Effector memory CD4-positive, alpha-beta T cell (primary cell): ENCODE results near the gene APC2.

Experiments
- DNase-seq, 3 donors: peaks; one replicate each; pipeline ENCODE4 v3.0.0-alpha.2; 2020
- H3K27ac ChIP-seq: 2 replicates; pipeline ENCODE4 v1.7.0; 2013; ENCODE audit warnings: mild to moderate bottlenecking, low read length, moderate library complexity; ENCODE audit not compliant: insufficient read depth, poor library complexity, severe bottlenecking
- H3K27me3 ChIP-seq: replicated peaks from 2 replicates; pipeline ENCODE4 v1.7.0; 2013; ENCODE audit warnings: mild to moderate bottlenecking, low read length; ENCODE audit not compliant: insufficient read depth, control insufficient read depth, poor library complexity, severe bottlenecking
- H3K36me3 ChIP-seq: 2 replicates; pipeline ENCODE4 v1.7.0; 2013; ENCODE audit warnings: mild to moderate bottlenecking, low read length, moderate library complexity; ENCODE audit not compliant: control insufficient read depth, insufficient read depth
- H3K4me1 ChIP-seq: 2 replicates; pipeline ENCODE4 v1.7.0; 2013; ENCODE audit warnings: low read length, mild to moderate bottlenecking; ENCODE audit not compliant: control insufficient read depth, insufficient read depth, poor library complexity, severe bottlenecking
- H3K4me3 ChIP-seq: 2 replicates; pipeline ENCODE4 v1.7.0; 2013; ENCODE audit warnings: low read length, low read depth, mild to moderate bottlenecking; ENCODE audit not compliant: insufficient read depth, poor library complexity, severe bottlenecking
- H3K9me3 ChIP-seq: 2 replicates; pipeline ENCODE4 v1.7.0; 2013; ENCODE audit warnings: mild to moderate bottlenecking, low read length, moderate library complexity; ENCODE audit not compliant: control insufficient read depth

APC2 gene

DNA sequence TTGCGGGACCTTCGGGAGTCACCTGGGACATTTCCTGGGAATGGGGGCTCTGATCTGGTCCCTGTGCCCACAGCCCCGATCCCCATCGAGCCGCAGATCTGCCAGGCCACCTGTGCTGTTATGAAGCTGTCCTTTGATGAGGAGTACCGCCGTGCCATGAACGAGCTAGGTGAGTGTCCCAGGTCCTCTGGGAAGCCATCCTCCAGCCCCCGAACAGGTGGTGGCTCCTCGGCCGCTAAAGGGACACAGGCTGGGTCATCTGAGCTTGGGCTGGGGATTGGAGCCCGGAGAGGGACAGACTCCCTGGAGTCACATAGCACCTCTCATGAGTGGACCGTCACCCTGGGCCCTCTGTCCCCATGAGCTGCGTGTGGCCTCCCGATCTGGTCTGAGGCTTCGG lies 8.0 kb downstream of the APC2 start:
- H3K4me1 ChIP-seq, result peaks cover 19% of the 10 kb centered on the region
- no peak overlapping the region for H3K4me3 ChIP-seq
- peaks cover 46% of the 10 kb centered on the region for H3K27me3 ChIP-seq
- H3K9me3 ChIP-seq, result no peaks in the 10 kb centered on the region
- no peak overlapping the region for H3K27ac ChIP-seq
- no peaks in the 10 kb centered on the region for H3K36me3 ChIP-seq
- no peak for DNase-seq

DNA sequence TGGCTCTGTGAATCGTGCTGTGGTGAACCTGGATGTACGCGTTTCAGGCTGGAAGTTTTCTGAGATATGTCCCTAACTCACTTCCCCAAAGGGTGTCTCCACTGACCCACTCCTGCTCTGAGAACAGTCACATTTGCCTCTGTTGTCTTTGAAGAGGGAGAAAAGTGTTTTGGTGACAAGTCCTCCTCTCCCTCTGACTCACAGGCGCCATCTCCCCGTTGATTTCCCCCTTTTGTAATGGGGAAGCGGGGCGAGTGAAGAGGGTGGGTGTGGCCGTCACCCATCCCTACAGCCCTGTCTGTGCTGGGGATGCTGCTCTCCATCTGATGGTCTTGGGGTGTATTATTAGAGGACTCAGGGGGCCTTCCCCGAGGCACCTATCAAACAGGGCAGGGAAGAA lies 9.6 kb downstream of the APC2 start:
- H3K4me1 ChIP-seq, result peaks cover 19% of the 10 kb centered on the region
- H3K9me3 ChIP-seq, result no peaks in the 10 kb centered on the region
- peaks cover 32% of the 10 kb centered on the region for H3K27me3 ChIP-seq
- H3K36me3 ChIP-seq, result no peaks in the 10 kb centered on the region
- no peak for DNase-seq
- H3K27ac ChIP-seq, result no peak overlapping the region
- no peak overlapping the region for H3K4me3 ChIP-seq

DNA sequence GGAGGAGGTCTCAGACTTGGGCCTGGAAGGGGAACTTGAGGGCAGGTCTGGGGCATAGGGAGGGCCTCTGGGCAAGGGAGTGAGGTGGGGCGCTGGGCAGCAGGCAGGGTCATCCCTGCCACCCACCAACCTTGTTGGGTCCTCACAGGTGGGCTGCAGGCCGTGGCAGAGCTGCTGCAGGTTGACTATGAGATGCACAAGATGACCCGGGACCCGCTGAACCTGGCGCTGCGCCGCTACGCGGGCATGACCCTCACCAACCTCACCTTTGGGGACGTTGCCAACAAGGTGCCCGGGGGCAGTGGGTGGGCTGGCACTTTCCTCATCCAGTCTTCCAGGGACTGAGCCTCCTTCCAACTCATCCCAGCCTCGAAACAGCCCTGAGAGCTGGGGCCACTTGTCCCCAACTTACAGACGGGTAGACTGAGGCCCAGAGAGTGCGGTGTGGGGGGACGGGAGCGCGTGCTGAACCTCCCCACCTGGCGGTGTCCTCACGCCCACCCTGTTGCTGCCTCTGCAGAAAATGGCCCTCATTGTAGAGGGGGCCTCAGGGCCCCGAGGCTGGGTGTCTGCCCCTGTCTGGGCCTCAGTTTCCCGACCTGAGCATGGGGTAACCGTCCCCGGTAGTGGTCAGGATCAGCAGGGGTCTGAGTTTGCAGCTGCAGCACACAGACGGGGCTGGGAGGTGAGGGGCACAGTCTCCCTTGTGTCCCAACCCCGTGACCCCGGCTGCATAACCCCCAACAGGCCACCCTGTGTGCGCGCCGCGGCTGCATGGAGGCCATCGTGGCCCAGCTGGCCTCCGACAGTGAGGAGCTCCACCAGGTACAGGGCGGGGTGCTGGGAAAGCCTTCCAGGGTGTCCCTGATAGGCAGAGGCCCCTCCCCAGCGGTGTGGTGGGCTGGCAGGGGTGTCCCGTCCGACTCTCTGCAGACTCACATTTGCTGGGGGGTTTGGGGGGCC lies 10.4 kb downstream of the APC2 start:
- peaks cover 26% of the 10 kb centered on the region for H3K27me3 ChIP-seq
- H3K9me3 ChIP-seq, result no peaks in the 10 kb centered on the region
- peaks cover 15% of the 10 kb centered on the region for H3K4me1 ChIP-seq
- no peaks in the 10 kb centered on the region for H3K36me3 ChIP-seq
- no peak overlapping the region for H3K4me3 ChIP-seq
- H3K27ac ChIP-seq, result no peak overlapping the region
- DNase-seq, result no peak

DNA sequence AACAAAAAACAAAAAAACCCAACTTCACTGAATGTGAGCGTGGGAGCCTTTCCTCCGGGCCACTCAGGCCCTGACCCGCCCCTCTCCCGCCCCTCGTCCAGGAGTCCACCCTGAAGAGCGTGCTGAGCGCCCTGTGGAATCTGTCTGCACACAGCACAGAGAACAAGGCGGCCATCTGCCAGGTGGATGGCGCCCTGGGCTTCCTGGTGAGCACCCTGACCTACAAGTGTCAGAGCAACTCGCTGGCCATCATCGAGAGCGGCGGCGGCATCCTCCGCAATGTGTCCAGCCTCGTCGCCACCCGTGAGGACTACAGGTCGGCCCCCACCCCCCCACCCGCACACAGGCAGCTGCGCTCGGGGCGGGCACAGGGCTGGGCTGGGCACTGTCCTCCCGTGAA lies 11.9 kb downstream of the APC2 start:
- Histone ChIP-seq H3K4me3 (no peak overlapping the region), H3K27me3 (peaks cover 26% of the 10 kb centered on the region), H3K36me3 (no peaks in the 10 kb centered on the region), H3K4me1 (peaks cover 16% of the 10 kb centered on the region), H3K9me3 (no peaks in the 10 kb centered on the region), H3K27ac (no peak overlapping the region)
- DNase-seq, result no peak

DNA sequence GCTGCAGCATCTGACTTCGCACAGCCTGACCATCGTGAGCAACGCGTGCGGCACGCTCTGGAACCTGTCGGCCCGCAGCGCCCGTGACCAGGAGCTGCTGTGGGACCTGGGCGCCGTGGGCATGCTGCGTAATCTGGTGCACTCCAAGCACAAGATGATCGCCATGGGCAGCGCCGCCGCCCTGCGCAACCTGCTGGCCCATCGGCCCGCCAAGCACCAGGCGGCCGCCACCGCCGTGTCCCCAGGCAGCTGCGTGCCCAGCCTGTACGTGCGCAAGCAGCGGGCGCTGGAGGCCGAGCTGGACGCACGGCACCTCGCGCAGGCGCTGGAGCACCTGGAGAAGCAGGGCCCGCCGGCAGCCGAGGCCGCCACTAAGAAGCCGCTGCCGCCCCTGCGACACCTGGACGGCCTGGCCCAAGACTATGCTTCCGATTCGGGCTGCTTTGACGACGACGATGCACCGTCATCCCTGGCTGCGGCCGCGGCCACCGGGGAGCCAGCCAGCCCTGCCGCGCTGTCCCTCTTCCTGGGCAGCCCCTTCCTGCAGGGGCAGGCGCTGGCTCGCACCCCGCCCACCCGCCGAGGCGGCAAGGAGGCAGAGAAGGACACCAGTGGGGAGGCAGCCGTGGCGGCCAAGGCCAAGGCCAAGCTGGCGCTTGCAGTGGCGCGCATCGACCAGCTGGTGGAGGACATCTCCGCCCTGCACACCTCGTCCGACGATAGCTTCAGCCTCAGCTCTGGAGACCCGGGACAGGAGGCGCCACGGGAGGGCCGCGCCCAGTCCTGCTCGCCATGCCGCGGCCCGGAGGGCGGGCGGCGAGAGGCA lies 15.5 kb downstream of the APC2 start:
- no peak for DNase-seq
- H3K27ac ChIP-seq, result no peak overlapping the region

DNA sequence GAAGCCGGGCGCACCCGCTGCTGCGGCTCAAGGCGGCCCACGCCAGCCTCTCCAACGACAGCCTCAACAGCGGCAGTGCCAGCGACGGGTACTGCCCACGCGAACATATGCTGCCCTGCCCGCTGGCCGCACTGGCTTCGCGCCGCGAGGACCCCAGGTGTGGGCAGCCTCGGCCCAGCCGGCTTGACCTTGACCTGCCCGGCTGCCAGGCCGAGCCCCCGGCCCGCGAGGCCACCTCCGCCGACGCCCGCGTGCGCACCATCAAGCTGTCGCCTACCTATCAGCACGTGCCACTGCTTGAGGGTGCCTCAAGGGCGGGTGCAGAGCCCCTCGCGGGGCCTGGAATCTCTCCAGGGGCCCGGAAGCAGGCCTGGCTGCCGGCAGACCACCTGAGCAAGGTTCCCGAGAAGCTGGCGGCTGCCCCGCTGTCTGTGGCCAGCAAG lies 16.1 kb downstream of the APC2 start:
- Histone ChIP-seq H3K4me1 (peaks cover 49% of the 10 kb centered on the region), H3K4me3 (no peak overlapping the region), H3K27me3 (peaks cover 35% of the 10 kb centered on the region), H3K36me3 (no peaks in the 10 kb centered on the region), H3K27ac (no peak overlapping the region), H3K9me3 (no peaks in the 10 kb centered on the region)
- no peak for DNase-seq

More for the DNA sequence above, 15.5 kb downstream of the APC2 start:
- Histone ChIP-seq H3K4me1 (peaks cover 43% of the 10 kb centered on the region), H3K36me3 (no peaks in the 10 kb centered on the region), H3K9me3 (no peaks in the 10 kb centered on the region), H3K4me3 (no peak overlapping the region), H3K27me3 (peaks cover 35% of the 10 kb centered on the region)

DNA sequence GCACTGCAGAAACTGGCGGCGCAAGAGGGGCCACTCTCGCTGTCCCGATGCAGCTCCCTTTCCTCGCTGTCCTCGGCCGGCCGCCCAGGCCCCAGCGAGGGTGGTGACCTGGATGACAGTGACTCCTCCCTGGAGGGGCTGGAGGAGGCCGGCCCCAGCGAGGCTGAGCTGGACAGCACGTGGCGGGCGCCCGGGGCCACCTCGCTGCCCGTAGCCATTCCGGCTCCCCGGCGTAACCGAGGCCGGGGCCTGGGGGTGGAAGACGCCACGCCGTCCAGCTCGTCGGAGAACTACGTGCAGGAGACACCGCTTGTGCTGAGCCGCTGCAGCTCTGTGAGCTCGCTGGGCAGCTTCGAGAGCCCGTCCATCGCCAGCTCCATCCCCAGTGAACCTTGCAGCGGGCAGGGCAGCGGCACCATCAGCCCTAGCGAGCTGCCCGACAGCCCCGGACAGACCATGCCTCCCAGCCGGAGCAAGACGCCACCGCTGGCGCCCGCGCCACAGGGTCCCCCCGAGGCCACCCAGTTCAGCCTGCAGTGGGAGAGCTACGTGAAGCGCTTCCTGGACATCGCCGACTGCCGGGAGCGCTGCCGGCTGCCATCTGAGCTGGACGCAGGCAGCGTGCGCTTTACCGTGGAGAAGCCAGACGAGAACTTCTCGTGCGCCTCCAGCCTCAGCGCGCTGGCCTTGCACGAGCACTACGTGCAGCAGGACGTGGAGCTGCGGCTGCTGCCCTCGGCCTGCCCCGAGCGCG lies 16.7 kb downstream of the APC2 start:
- Histone ChIP-seq H3K27me3 (peaks cover 35% of the 10 kb centered on the region), H3K4me1 (peaks cover 55% of the 10 kb centered on the region), H3K9me3 (no peaks in the 10 kb centered on the region), H3K4me3 (no peak overlapping the region), H3K27ac (no peak overlapping the region), H3K36me3 (no peaks in the 10 kb centered on the region)
- no peak for DNase-seq

DNA sequence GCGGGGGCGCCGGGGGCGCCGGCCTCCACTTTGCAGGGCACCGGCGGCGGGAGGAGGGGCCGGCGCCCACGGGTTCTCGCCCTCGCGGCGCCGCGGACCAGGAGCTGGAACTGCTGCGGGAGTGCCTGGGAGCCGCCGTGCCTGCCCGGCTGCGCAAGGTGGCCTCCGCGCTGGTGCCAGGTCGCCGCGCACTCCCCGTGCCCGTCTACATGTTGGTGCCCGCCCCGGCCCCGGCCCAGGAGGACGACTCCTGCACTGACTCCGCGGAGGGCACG lies 17.2 kb downstream of the APC2 start:
- DNase-seq, result no peak
- H3K27me3 ChIP-seq, result peaks cover 35% of the 10 kb centered on the region
- peaks cover 59% of the 10 kb centered on the region for H3K4me1 ChIP-seq
- no peaks in the 10 kb centered on the region for H3K9me3 ChIP-seq
- H3K4me3 ChIP-seq, result no peak overlapping the region
- H3K27ac ChIP-seq, result no peak overlapping the region
- no peaks in the 10 kb centered on the region for H3K36me3 ChIP-seq

DNA sequence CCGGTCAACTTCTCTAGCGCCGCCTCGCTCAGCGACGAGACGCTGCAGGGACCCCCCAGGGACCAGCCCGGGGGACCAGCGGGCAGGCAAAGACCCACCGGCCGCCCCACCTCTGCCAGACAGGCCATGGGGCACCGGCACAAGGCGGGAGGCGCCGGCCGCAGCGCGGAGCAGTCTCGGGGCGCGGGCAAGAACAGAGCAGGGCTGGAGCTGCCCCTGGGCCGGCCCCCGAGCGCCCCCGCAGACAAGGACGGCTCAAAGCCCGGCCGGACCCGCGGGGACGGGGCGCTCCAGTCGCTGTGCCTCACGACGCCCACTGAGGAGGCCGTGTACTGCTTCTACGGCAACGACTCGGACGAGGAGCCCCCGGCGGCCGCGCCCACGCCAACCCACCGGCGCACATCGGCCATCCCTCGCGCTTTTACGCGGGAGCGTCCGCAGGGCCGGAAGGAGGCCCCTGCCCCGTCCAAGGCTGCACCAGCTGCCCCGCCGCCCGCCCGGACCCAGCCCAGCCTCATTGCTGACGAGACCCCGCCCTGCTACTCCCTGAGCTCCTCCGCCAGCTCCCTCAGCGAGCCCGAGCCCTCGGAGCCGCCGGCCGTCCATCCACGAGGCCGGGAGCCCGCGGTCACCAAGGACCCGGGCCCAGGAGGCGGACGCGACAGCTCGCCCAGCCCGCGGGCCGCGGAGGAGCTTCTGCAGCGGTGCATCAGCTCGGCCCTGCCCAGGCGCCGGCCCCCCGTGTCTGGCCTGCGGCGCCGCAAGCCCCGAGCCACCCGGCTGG lies 17.8 kb downstream of the APC2 start:
- H3K36me3 ChIP-seq, result no peaks in the 10 kb centered on the region
- H3K4me3 ChIP-seq, result peak overlapping the region; percentile 37
- H3K9me3 ChIP-seq, result no peaks in the 10 kb centered on the region
- H3K4me1 ChIP-seq, result peaks cover 59% of the 10 kb centered on the region
- H3K27me3 ChIP-seq, result peaks cover 35% of the 10 kb centered on the region
- DNase-seq, result no peak
- no peak overlapping the region for H3K27ac ChIP-seq
